ENCODE measurements around the gene ELL.

GRCh38 chr19:18500799-18501198, 21.1 kb downstream of the ELL start:
- TF ChIP-seq YY1 (IDR thresholded peaks at IDR 0.05; ENCODE audit: insufficient read depth, insufficient read length) (no peak), SUZ12 (IDR thresholded peaks at IDR 0.05; ENCODE audit: extremely low read depth, insufficient read depth, insufficient read length) (no peak)
